Tibial artery (tissue), 4 donors: Measurements from ENCODE around the gene COL4A2.
A peak's percentile ranks its signal among the peaks of the same experiment; 100 is the strongest.

ENCODE experiments used
- DNase-seq, 2 donors: peaks; one replicate each; pipeline ENCODE4 v3.0.0-alpha.2; 2019
- H3K27ac ChIP-seq, 2 donors: fragments of 200-600 bp; sonication (generic) in 1 of 2; 1 replicate in 1 of 2; 2 replicates in 1 of 2; pipeline ENCODE4 v1.5.1; 2018 to 2019; ENCODE audit warnings: mild to moderate bottlenecking in 1 of 2
- H3K27me3 ChIP-seq, 2 donors: fragments of 200-600 bp; sonication (generic) in 1 of 2; one replicate each; pipeline versions ENCODE4 v1.5.1 to v1.6.0; 2016 to 2019
- H3K36me3 ChIP-seq, 3 donors: fragments of 200-600 bp; sonication (generic) in 2 of 3; one replicate each; pipeline ENCODE4 v1.5.1; 2016 to 2019; ENCODE audit warnings: mild to moderate bottlenecking in 2 of 3
- H3K4me1 ChIP-seq, 4 donors: fragments of 200-600 bp; sonication (generic) in 2 of 4; 1 replicate in 3 of 4; 2 replicates in 1 of 4; pipeline ENCODE4 v1.5.1; 2016 to 2019
- H3K4me3 ChIP-seq, 2 donors: fragments of 200-600 bp; sonication (generic) in 1 of 2; 1 replicate in 1 of 2; 2 replicates in 1 of 2; pipeline ENCODE4 v1.5.1; 2018 to 2019; ENCODE audit warnings: mild to moderate bottlenecking in 2 of 2
- H3K9me3 ChIP-seq, 3 donors: fragments of 200-600 bp; sonication (generic) in 1 of 3; one replicate each; pipeline ENCODE4 v1.5.1; 2016 to 2019
- intact Hi-C: fragments of 100-400 bp; cut with DNase I; formaldehyde crosslinking; loops from one replicate; pipeline ENCODE4 v1.15.0; 2023; ENCODE audit warnings: low total_unique reads
- TF ChIP-seq, protein P1 (sequence below), 2 experiments: fragments of 200-600 bp in 1 of 2; fragments of 450-650 bp in 1 of 2; IDR thresholded peaks; one replicate each; pipeline ENCODE4 v1.5.1; 2017 to 2019; ENCODE audit warnings: antibody characterized with exemption in 2 of 2, mild to moderate bottlenecking in 1 of 2, moderate library complexity in 1 of 2

The COL4A2 gene

GRCh38 chr13:110281736-110282135, 25.3 kb upstream of the COL4A2 start:
- intact Hi-C loops: no loop called here
- peak overlapping the region; percentile 53 to 70 for H3K27ac ChIP-seq
- H3K4me1 ChIP-seq: peaks cover 0 to 99% (median 60%) of the 10 kb centered on the region in 4 donors
- no peak for DNase-seq
- H3K9me3 ChIP-seq: no peaks in the 10 kb centered on the region
- no peaks in the 10 kb centered on the region for H3K27me3 ChIP-seq
- H3K36me3 ChIP-seq: no peaks in the 10 kb centered on the region
- H3K4me3 ChIP-seq: no peak overlapping the region
- TF ChIP-seq, protein P1, sequence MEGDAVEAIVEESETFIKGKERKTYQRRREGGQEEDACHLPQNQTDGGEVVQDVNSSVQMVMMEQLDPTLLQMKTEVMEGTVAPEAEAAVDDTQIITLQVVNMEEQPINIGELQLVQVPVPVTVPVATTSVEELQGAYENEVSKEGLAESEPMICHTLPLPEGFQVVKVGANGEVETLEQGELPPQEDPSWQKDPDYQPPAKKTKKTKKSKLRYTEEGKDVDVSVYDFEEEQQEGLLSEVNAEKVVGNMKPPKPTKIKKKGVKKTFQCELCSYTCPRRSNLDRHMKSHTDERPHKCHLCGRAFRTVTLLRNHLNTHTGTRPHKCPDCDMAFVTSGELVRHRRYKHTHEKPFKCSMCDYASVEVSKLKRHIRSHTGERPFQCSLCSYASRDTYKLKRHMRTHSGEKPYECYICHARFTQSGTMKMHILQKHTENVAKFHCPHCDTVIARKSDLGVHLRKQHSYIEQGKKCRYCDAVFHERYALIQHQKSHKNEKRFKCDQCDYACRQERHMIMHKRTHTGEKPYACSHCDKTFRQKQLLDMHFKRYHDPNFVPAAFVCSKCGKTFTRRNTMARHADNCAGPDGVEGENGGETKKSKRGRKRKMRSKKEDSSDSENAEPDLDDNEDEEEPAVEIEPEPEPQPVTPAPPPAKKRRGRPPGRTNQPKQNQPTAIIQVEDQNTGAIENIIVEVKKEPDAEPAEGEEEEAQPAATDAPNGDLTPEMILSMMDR (IDR thresholded peaks at IDR 0.05): no peak

- intact Hi-C loops: no loop called here
- DNase-seq: no peak
- Histone ChIP-seq H3K27me3 (no peaks in the 10 kb centered on the region), H3K4me3 (no peak overlapping the region), H3K36me3 (no peaks in the 10 kb centered on the region), H3K27ac (peak overlapping the region; percentile 53 to 70), H3K9me3 (no peaks in the 10 kb centered on the region), H3K4me1 (peaks cover 0 to 99% (median 60%) of the 10 kb centered on the region in 4 donors)
- TF ChIP-seq, protein P1 (IDR thresholded peaks at IDR 0.05): no peak
Observed at GRCh38 chr13:110282316-110282841, 24.7 kb upstream of the COL4A2 start.

GRCh38 chr13:110283736-110284517, 23.2 kb upstream of the COL4A2 start:
- Histone ChIP-seq H3K27ac (peak overlapping the region; percentile 57 to 70), H3K9me3 (no peaks in the 10 kb centered on the region), H3K4me1 (peaks cover 0 to 96% (median 59%) of the 10 kb centered on the region in 4 donors), H3K4me3 (no peak overlapping the region), H3K36me3 (peaks cover 1 to 4% (median 2%) of the 10 kb centered on the region in 3 donors), H3K27me3 (no peaks in the 10 kb centered on the region)
- TF ChIP-seq, protein P1 (IDR thresholded peaks at IDR 0.05): no peak
- no peak for DNase-seq
- intact Hi-C loops: no loop called here

GRCh38 chr13:110284779-110285484, 22.2 kb upstream of the COL4A2 start:
- intact Hi-C loops: no loop called here
- DNase-seq: no peak
- no peaks in the 10 kb centered on the region for H3K9me3 ChIP-seq
- TF ChIP-seq, protein P1 (IDR thresholded peaks at IDR 0.05): no peak
- H3K4me3 ChIP-seq: no peak overlapping the region
- H3K27me3 ChIP-seq: no peaks in the 10 kb centered on the region
- H3K4me1 ChIP-seq: peaks cover 0 to 95% (median 52%) of the 10 kb centered on the region in 4 donors
- H3K27ac ChIP-seq: peak overlapping the region; percentile 57 to 70
- peaks cover 8 to 9% (median 8%) of the 10 kb centered on the region in 3 donors for H3K36me3 ChIP-seq

DNA sequence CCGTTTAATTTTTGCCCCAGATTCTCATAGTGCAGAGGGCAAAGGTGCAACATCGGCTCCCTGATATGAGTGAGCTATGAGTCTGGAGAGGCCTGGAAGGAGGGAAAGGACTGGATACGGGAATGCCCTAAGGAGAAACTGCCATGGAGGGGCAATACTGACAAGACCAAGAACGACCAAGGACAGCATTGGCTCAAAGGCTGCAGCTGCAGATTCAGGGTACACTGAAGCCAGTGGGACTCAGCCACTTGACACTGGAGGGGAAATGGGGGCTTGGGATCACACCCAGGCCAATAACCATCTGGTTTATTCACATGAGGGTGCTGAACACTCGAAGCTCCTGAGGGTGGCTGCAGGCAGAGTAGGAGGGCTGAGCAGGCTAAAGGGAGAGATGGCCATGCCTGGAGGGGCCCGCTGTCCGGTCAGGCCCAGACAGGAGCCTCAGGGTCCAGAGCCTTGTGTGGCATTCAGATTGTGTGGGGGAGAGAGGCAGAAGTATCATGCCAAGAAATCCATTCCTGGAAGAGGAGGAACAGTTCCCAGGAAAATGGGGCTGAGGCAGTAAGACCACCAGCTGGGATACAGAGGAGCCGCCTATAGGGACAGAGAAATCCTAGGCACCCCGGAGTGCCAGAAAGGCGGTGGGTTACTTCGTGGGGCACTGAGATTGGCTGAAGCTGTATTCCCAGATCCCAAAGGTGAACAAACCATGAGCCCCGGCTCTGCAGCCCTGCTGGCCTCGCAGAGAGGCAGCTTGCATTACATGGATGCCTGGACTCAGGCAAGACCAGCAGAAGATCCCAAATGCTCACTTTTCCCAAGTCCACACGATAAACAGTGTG, 20.9 kb upstream of the COL4A2 start:
- DNase-seq: no peak
- Histone ChIP-seq H3K4me3 (peak overlapping the region in 1 of 2 donors; percentile 2), H3K27ac (peak overlapping the region; percentile 57 to 70), H3K9me3 (no peaks in the 10 kb centered on the region), H3K4me1 (peaks cover 0 to 95% (median 48%) of the 10 kb centered on the region in 4 donors), H3K27me3 (no peaks in the 10 kb centered on the region), H3K36me3 (peaks cover 8 to 9% (median 8%) of the 10 kb centered on the region in 3 donors)
- TF ChIP-seq, protein P1 (IDR thresholded peaks at IDR 0.05): no peak
- intact Hi-C loops: no loop called here
